CD1c-positive myeloid dendritic cell (primary cell): ENCODE results near the gene TPBGL.
"Not testable (repeated sequence)": the region's sequence is repeated elsewhere in the genome, so short reads cannot be mapped to it uniquely, and the experiment has no call there.

Source experiments
- DNase-seq: peaks from one replicate; pipeline ENCODE4 v3.0.0-alpha.2; 2016; ENCODE audit errors: extremely low spot score

Gene TPBGL

DNA sequence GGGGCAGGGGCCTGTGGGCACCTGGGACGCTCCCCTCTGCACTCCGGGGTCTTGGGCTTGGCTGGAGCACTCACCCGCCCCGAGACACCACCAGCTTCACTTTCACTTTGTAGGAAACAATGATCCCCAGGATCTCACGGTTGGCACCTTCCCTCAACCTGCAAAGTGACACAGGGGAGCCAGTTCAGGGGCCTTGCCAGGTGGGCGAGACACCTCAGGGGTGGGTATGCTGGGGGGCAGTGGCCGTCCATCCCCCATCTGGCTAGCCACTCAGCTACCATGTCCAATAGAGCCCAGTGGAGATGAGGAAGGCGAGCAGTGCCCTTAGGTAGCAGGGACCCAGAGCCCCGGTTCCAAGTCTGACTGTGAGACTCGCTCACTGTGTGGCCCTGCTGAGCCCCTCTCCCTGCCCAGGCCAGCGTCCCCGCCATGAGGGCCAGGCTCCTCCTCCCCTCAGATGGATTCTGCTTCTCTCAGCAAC, 32.3 kb downstream of the TPBGL start:
- no peak for DNase-seq

DNA sequence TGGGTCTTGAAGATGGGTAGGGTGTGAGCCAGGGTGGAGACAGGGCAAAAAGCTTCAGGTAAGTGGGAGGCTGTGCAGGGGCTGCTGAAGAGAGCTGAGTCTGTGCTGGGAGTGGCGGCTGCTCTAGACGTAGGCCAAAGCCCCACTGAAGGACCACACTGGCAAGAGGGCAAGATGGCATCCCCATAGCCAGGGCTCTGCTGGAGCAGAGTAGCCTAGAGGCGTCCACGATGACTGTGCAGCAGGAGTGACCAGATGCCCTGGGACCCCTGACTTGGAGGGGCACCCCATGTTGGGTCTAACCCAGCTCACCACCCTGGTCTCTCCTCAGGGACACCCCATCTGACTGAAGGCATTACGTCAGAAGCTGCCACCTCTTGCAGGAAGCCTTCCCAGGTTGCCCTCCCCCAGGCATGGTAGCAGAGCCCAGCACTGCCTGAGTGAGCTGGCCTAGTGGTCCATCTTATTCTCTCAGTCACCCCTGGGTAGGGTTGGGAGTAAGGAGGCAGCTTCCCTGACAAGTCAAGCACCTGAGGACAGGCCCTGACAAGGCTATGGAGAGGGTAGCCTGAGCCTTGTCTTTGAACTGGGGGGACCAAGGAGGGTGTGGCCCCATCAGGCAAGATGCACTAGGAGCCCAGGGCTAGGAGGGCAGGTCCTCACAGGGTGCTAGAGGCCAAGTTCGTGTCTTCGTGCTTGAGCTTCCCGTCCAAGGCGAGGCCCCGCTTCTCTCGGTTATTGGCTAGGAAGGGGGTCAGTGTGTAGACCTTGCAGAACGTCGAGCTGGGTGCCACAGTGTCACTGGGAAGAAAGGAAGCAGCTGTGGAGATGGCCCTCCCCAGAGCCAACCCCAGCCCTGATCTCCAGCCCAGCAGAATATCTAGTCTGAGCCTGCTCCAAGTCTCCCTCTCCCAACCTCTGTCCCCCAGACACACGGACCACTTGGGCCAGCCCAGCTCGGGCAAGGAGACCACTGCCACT, 33.1 kb downstream of the TPBGL start:
- DNase-seq, result no peak

DNA sequence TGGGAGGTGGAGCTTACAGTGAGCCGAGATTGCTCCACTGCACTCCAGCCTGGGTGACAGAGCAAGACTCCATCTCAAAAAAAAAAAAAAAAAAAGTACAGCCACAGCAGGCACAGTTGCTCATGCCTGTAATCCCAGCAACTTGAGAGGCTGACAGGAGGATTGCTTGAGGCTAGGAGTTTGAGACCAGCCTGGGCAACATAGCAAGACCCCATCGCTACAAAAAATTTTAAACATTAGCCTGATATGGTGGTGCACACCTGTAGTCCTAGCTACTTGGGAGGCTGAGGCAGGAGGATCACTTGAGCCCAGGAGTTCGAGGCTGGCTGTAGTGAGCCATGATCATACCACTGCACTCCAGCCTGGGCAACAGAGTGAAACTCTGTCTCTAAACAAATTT, 34.1 kb downstream of the TPBGL start:
- DNase-seq, result not testable (repeated sequence)

DNA sequence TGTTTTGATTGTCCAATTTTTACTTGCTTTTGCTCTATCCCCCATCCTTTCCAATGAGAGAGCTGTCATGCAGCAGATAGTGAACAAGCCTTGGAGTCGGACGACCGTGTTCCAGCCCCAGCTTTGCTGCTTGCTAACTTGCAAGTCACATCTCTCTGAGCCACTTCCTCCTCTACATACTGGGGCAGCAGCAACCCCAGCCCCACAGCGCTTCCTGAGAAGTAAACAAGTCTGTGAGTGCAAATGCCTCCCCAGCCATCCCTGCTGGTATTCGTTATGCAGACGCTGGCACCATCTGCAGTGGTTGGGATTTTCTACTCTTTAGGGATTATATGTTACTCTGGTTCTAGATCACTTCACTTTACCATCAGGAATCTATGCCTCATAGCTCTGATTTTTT, 35.0 kb downstream of the TPBGL start:
- peak; percentile 50 for DNase-seq

DNA sequence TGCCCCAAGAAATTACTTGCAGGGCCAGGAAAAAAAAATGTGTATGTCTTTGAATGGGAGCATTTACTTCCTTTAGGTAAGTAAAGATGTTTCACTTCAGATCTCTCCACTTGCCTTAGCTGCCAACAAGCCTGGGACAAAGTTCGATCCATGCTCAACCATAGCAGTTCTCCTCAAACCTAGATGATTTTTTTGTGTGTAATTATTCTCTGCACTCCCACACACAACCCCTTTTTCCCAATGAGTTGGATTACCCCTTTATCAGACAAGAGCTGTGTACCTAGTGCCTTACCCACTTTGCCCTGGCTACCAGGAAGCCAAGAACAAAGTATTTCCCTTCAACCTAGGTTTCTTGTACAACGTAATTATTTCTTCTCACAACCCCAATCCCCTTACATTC, 35.6 kb downstream of the TPBGL start:
- DNase-seq, result no peak

DNA sequence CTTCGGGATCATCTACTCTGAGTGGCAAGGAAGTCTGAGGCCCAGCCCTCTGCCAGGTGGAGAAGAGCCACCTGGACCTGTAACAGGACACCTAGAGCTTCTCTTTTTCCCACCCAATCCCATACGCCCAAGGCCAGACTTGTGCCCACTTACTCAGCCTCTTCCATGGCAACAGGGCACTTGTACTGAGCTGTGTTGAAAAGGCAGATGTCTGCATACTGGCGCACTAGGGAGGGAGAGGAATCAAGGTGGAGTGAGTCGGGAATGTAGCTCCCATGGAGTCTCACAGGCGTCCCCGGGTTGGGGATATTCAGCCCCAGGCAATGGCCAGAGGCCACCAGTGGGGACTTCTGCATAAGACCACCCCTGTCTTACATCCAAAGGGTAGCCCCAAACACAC, 36.1 kb downstream of the TPBGL start:
- no peak for DNase-seq

DNA sequence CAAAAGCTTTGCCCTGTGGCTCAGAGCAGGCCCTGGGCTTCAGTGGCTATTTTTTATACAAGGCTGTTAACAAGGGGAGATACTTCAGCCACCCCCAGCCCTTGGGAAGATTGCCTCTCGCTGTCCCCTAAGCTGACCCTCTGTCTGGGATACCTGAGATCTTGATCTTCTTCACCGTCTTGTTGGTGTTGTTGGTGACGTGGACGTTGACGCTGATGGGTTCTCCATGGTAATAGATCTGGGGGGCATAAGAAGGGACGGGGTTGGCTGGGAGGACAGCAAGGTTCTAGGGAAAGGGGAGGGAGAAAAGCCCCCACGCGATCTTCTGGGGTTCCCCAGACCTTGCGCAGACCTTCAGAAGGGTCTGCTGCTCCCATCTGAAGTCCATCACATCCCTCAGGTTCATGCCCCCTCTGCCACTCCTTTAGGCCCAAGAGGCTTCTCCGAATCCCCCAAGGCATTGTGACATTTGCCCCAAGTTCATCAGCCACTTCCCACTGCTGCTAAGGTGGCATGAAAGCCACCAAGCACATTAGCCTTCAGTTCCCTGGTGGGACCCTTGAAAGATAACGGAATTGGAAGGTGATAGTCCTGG, 36.7 kb downstream of the TPBGL start:
- DNase-seq, result no peak

DNA sequence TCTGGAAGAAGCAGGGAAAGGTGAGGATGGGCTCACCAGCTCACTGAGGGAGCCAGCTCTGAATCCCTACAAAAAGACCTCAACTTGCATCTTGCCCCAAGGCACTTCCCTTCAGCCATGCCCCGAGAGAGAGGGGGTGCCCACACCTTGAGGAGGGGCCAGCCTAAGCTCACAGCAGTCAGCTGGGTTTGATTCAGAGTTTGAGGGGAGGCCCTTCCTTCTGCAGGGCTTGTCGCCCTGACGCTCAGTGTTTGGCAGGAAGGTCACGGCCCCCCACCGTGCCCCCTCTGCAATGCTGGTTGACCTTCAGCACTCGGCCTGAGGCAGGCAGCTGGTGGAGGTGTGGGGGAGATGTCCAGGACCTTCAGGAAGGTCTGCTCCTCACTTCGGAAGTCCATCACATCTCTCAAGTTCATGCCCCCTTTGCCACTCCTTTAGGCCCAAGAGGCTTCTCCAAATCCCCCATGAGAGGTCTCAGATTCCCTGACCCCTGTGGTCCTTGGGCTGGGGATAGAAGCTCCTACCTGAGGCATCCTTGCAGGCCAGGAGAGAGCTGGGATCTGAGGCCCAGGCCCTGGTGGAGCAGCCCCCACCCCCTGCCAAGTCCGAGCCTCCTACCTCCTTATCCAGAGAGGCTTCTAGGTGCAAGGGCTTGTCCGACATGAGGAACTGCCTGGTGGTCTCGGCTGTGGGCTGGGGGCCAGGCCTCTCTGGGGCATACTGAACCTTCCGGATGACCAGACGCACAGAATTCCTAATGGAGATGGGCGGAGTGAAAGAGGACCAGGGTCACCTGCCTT, 37.6 kb downstream of the TPBGL start:
- no peak for DNase-seq

DNA sequence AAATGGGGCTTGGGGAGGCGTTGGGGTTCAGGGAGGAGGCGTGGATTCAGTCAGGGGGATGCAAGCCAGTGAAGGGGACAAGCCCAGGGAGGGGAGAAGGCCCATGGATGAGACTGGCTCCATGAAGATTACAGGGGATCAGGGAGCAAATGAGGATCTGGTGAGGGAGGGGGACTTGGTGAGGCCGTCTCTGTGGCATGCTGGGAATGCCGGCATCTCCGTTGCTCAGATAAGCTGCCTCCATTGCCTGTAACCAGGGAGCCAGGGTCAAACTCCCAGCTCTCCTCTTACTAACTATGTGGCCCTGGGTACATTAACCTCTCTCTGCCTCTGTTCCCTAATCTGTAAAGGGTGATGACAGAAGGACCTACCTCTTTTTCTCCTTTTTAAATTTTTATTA, 38.7 kb downstream of the TPBGL start:
- no peak for DNase-seq

DNA sequence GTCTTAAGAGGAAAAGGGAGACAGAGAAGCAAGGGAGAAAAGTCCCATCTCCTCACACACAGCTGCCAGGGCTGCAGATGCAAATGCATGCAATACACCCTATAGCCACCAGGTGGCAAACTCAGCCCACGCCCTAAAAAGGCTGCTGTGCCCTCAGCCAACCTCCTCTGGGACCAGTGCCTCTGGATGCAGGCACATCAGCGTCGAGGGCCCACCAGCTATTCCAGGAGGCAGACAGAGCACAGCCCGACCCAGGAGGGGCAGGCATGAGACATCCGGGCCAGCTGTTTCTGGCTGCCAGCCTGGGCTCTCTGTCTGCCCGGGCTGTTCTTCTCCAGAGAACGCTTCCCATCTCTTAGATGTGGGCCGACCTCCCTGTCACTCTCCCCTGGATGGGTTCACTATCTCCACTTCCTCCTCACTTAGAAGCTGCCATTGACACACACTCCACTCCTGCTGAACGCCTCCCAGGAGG, 39.7 kb downstream of the TPBGL start:
- peak; percentile 75 for DNase-seq

DNA sequence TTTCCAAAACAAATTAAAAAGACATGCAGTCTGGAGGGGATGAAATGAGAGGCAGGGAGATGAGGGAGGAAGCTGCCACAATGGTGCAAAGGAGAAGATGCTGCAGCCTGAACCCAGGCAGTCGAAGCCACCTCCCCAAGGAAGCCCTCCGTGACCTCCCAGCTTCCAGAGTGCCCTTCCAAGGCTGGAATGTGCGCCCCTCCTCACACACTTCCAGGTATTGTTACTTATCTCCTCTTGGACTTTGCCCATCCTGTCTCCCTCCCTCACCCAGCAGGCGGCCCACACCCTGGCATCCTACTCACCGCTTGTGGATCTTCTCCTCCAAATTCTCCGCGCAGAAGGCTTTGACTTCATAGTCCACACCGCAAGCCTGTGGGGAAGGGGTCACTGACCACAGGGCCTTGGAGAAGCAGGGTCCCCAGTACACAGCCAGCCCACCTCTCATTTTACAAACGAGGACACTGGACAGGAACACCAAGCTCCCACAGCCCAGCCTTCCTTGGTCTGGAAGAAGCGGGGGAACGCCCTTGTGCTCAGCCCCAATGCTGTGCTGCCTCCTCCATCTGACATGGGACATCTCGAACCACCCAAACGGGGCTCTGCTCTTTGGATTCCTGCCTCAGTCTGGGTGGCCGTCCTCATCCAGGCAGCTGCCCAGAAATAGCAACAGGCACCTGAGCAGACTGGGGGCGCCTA, 40.3 kb downstream of the TPBGL start:
- DNase-seq, result no peak

DNA sequence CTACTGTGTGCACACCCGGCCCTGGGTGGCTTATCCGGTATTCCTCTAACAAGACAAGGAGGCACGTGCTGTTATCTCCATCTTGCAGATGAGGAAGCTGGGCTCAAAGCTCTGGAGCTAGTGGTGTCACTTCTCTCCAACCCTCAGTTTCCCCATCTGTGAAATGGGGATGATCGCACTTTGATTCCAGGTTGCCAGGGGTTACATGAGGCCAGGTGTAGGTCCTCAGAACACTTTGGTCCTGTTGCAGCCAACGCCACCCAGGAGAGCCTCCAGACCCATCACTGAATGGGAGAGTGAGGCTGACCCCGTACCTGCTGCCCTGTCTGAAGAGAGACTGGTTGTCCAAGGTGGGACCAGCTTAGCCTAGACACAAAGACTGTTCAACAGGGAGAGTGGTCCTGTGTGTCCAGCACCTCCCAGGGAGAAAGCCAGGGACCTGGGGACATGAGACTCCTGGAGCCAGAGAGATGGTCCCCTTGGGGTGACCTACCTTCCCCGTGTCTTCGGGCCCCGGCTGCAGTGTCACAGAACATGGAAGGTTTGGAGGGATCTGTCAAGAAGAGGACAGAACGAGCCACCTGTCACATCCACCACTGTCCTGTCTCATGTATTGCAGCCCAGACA, 41.0 kb downstream of the TPBGL start:
- no peak for DNase-seq

DNA sequence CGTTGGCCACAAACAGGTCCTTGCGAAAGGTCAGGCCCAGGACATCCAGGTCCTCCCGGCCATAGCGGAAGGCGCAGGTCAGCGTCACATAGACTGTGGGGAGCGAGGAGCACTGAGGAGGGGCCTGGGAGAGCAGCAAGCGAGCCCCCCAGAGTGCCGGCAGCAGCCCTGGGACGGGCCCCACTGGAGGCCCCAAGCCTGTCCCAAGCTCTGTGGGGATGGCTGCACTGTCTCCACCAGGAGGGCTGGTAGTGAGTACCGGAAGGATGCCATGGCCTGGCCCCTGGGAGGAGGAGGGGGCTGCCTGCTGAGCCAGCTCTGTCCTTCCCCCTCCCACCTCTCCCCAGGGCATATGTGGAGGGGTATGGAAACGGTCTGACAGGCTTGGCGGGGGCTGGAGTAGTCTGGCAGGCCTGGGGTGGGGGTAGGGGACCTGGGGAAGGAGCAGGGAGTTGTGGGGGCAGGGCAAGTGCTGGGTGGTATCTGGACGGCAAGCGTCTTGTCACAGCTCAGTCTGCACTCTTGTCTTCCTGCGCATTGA, 42.9 kb downstream of the TPBGL start:
- DNase-seq, result no peak

DNA sequence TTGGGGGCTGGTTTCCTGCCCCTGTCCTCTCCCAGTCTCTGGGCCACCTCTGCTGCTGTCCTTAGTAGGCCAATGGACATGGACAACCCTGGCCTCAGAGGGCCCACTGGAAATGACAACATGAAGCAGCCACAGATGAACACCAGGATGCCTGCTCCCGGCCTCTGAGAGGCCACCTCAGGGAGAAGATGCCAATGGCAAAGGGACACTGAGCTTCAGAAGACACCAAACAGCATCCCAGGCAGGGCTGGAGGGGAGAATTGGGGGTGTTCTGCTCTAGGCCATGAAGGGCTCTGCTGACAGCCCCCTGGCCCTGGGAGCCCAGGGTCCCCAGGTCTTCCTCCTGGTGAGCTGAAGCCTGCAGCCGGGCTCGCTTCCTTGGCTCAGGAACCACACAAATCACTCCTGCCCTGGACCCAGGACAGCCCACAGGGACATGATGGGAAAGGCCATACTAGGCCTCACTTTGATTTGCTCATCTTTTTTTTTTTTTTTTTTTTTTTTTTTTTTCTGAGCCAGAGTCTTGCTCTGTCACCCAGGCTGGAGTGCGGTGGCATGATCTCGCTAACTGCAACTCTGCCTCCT, 45.3 kb downstream of the TPBGL start:
- DNase-seq, result no peak

DNA sequence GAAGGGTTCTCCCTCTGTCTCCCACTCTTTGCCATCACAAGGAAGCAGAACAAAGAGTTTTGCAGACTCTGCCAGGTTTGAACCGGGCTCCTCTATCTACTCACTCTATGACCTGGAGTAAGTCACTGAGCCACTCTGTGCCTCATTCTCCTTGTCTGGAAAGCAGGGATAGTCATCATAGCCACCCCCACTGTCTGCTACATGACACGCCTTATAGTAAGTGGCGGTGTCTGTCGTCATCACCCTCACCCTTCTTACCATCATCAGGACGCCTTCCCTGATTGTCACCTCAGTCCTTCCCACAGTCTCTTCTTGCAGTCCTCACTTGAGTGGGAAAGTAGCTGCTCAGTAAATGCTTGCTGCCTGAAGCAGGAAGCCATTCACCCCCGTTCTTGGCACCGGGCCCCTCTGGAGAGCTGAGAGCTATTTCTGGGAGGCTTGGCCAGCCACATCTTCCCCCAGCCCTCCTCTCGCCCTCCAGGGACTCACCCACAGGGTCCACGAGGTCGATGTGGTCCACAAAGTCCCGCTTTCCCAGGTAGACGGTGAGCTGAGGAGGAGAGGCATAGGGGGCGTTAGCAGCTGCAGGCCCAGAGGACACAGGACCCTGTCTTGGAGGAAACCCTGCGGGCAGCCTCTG, 46.4 kb downstream of the TPBGL start:
- no peak for DNase-seq

DNA sequence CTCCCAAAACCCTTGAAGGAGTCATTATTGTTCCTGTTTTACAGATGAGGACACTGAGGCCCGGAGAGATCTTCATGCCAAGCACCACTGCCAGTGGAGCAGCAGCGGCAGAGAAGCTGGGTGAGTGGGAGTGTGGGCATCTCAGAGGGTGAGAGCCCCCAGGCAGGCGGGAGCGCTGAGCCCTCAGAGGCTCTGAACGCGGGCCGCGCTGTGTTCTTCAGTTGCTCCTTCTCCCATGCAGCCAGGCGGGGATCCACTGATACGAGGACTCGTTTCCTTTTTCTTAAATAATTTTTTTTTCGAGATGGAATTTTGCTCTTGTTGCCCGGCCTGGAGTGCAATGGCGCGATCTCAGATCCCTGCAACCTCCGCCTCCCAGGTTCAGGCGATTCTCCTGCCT, 47.0 kb downstream of the TPBGL start:
- no peak for DNase-seq

DNA sequence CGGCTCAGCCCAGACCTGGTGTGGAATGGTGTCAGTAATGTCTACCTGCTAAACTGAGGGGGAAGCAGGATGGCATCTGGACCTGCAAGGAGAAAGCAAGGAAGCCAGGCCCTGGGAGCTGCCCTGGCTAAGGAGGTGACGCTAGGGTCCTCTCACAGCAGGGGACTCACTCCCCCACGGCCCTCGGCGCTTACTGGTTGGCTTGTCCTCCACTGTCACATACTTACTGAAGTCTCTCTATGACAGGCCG, 48.9 kb downstream of the TPBGL start:
- DNase-seq, result no peak

DNA sequence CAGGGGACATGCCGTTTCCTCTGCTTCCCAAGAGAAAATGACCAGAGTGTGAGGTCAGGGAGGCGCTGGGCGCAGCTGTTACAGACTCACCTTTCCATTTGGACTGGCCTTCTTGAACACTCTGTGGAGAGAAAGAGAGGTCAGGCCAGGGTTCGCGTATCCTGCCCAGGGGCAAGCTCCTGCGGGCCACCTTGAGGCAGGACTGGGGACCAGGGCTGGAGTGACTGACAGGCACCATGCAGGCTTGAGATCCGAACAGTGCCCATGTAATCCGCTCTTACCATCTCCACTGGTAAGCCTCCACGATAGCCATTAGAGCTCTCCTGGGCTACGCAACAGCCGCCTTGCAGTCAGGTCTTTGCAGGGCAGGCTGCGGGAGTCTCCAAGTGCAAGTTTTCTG, 49.3 kb downstream of the TPBGL start:
- no peak for DNase-seq

DNA sequence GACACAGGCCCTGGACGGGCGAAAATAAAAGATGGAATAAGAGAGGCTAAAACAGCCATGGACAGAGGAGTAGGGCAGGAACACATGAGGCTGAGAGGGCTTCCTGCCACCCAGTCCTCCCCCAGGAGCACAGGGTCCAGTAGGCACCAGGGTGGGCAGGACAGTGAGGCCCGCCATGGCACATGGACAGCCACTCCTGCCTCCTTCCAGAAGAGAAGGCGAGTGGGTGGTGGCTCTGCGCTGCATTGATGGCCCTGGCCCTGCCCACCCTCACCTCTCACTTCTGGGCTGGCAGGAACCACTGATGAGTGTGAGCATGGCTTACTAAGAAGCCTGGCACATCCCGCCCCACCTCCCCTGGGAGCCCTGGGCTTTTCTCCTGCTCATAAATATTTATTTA, 51.2 kb downstream of the TPBGL start:
- DNase-seq, result no peak

DNA sequence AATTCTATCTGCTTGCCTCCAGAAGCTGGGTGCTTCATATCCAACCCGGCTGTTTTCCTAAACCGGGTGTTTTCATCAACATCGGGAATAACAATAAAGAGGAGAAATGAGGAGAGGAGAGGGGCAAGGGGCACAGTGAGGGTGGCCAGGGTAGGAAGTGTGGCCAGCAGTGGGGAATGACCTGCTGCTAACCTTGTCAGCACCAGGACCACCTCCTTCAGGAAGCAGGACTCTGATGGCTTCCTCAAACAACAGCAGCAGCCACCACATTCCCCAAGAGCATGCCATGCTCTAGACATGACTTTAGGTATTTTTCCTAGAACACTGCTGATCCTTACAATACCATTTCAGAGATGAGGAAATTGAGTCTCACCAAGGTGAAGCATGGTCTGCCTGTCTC, 52.4 kb downstream of the TPBGL start:
- DNase-seq, result no peak
